IPS DF 4.7 (cell line): ENCODE results near the gene FGF2.
"Not testable (repeated sequence)": the region's sequence is repeated elsewhere in the genome, so short reads cannot be mapped to it uniquely, and the experiment has no call there.

ENCODE experiments used
- DNase-seq: peaks from one replicate; pipeline ENCODE4 v3.0.0-alpha.2; 2013; ENCODE audit warnings: low spot score; ENCODE audit errors: extremely low read depth

Gene FGF2

DNA sequence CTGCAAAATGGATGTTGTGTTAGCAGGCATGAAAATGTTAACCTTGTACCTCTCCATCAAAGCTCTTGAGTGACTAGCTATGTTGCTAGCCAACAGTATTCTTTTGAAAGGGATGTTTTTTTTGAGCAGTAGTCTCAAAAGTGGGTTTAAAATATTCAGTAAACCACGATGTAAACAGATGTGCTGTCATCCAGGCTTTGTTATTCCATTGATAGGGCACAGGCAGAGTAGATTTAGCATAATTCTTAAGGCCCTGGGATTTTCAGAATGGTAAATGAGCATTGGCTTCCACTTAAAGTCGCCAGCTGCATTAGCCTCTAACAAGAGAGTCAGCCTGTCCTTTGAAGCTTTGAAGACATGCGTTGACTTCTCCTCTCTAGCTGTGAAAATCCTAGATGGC lies 18.4 kb downstream of the FGF2 start:
- no peak for DNase-seq

DNA sequence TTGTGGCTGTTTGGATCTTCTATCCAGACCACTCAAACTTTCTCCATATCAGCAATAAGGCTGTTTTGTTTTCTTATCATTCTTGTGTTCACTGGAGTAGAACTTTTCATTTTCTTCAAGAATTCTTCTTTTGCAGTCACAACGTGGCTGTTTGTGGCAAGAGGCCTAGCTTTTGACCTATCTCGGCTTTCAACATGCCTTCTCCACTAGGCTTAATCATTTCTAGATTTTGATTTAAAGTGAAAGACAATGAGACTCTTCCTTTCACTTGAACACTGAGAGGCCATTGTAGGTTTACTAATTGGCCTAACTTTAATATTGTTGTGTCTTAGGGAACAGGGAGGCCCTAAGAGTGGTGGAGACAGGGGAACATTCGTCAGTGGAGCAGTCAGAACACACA lies 19.1 kb downstream of the FGF2 start:
- DNase-seq = no peak

DNA sequence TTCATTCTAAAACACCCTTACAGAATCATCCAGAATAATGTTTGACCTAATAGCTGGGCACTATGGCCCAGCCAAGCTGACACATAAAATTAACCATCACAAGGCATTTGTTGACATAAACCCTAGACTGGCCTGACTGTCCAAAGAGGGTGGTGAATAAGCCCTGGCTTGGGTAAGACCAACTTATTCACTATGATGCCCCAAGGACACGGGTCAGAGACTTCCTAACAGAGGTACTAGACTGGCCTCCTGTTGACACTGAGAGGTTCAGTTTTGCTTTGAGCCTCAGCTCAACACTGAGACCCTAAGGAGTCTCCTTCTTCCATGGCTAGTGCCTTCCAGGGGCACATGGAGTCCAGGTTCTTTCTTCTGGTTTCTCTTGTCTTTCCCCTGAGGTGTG lies 21.3 kb downstream of the FGF2 start:
- DNase-seq = no peak

DNA sequence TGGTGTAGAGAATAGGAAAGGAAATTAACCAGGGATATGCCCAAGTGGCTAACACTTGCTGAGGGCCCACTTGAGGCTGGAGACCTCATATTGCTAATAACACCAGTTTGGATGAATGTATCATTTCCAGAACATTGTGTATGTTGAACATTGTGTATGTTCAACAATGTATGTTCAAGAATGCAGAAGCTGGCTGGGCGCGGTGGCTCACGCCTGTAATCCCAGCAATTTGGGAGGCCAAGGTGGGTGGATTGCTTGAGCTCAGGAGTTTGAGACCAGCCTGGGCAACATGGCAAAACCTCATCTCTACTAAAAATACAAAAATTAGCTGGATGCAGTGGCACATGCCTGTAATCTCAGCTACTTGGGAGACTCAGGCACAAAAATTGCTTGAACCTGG lies 23.2 kb downstream of the FGF2 start:
- not testable (repeated sequence) for DNase-seq

DNA sequence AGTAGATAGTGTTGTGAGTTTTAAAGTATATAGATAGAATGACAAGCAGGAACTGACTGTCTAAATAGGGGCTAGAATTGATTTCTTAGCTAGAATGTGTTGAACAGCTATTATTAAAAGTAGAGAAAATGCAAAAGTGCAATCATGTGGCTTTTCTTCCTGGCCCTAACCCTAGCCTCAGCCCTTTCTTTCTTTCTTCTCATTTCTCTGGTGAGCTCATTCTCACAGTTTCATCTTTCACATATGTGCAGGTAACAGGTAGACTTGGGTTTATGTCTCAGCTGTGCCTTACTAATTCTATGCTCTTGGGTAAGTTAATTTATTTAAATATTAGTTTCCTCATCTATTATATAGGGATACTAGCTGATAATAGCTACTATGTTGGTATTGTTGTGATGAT lies 24.9 kb downstream of the FGF2 start:
- DNase-seq = no peak

DNA sequence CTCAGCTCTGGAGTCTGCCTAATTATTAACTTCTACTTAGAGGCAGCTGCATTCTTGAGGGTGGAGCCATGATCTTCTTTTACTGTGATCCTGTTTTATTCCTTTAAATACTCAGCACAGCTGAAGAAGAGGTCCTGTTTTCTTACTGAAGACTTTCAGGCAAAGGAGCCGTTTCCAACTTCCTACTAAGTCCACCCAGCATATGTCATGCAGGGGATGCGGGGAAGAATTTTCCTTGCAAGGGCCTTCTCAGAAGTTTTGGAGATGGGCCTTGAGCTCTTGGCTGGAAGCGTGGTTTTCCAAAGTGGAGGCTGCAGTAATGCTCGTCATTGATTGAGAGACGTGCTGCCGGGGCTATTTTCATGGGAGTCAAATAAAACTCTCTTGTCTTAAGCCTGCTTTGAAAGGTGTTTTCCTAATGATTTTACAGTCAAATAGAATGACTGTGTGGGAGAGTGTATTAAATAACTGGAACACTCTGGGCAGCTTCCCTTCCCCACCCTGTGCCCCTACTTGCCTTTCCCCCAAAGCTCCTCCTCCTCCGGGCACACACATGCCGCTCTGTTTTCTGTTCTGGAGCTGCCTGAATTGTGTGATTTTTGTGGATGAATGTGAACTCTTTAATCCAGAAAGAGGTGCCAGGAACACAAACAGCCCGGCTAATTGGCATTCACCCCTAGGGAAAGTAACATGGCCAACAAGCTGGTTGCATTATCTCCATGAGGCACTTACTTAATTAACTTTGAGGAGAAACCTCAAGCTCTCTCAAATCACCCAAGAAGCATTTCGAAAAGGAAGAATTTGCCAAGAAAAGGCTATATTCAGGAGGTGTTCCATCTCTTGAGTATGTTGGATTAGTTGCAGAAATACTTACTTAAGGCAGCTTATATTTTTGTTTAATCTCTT lies 28.1 kb downstream of the FGF2 start:
- no peak for DNase-seq

DNA sequence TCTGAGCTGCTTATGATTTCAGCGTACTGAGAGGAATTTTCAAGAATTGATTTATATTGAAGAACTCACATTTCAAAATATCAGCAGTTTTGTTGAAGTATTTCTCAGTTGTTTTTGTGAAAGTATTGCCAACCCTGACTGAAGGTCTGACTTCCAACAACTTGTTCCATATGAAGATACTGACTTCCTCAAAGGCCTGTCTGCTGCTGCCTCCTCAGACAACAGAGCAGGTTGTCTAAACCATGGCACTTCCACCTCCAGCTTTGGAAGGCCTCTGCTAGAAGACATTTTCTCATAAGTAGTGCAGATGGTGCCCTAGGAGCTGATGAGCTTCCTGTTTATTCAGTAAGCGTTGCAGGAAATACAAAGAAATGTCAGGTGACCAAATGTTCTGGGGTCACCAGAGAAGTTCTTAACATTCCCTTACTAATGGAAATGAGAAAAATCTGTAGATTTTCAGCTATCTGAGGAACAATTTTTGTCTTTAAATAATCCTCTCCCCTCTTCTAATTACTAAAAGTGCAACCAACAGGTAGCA lies 28.8 kb downstream of the FGF2 start:
- no peak for DNase-seq

DNA sequence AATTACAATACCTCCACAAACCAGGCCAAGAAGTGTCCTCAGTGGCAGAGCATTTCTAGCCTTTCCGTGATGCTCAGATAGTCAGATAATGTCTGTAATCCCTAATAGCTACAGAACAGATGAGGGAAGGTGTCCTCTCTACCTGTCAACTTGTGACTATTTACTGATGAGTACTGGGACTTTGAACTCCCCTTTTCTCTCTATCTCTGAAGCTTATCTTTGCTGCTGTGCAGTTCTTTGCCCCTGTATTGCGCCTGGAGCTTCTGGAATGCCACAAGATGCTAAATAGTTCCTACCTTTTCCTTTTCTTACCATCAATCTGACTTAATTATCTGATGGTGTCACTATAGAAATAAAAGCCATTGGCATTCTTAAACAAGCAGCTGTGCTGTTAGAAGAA lies 30.5 kb downstream of the FGF2 start:
- no peak for DNase-seq

DNA sequence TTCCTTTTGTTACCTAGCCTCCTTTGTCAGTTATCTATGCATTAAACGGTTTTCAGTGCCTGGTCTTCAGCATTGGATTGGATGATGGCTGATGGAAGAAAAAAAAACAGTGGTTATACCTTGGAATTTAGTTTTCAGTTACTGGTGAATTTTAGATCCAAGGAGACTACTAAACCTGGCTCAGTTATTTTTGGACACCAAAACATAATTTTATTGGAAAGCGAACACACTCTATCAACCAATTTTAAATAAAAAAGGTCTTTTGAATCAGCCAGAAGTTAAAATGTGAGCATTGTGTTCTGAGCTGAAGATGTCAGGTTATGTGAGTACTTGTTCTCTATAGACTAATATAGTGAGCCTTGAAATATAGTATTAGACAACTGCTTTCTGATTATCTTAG lies 32.1 kb downstream of the FGF2 start:
- DNase-seq = no peak

DNA sequence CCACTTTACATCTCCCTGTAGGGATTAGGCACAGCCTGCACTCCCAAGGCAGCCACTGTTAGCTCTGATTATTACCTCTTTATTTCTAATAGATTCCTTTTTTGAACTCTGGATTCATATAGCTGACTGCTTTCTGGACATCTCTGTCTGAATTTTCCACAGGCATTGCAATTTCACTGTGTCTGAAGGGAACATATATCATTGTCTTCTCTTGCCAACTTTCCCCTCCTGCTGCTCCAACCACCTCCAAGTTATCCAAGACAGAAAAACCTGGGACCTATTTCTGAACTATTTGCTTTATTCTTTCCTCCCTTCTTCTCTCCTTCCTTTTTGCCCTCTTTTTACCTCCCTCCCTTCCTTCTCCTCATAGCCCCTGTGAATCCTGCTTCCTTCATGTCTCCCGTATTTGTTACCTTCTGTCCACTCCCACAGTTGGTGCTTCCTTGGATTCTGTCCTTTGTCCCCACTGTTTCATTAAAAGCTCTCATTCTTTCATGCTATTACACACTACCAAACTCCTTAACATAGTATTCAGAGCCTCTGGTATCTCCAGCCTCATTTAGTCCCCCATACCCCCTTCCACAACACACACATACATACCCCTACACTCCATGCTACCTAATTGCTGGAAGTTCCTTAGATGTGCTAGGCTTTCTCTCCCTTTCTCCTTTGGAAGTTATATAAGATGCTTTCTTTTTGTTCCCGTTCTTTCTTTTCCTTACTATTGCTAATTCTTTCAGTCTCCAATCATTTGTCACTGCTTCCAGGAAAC lies 34.7 kb downstream of the FGF2 start:
- DNase-seq = no peak

DNA sequence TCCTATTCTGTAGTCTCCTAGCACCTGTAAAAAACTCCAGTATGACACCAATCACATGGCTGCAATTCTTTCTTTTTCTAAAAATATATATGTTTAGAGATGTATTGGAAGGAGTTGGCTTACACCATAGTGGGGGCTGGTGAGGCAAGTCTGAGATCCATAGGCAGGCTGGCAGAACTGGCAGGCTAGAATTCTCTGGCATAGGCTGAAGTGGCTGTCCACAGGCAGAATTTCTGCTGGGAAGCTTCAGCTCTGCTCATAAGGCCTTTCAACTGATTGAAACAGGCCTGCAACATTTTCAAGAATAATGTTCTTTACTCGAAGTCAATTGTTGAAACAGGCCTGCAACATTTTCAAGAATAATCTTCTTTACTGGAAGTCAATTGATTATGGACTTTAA lies 37.0 kb downstream of the FGF2 start:
- no peak for DNase-seq

DNA sequence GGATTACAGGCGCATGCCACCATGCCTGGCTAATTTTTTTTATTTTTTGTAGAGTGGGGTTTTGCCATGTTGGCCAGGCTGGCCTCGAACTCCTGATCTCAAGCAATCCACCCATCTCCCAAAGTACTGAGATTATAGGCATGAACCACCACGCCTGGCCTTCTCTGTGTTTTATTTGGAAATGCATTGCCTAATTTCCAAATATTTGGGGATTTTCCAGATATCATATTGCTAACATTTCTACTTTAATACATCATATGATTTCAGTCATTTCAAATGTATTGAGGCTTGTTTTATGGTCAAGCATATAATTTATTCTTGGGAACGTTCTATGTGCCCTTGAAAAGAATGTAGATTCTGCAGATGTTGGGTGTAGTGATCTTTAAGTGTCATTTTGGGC lies 38.8 kb downstream of the FGF2 start:
- no peak for DNase-seq

DNA sequence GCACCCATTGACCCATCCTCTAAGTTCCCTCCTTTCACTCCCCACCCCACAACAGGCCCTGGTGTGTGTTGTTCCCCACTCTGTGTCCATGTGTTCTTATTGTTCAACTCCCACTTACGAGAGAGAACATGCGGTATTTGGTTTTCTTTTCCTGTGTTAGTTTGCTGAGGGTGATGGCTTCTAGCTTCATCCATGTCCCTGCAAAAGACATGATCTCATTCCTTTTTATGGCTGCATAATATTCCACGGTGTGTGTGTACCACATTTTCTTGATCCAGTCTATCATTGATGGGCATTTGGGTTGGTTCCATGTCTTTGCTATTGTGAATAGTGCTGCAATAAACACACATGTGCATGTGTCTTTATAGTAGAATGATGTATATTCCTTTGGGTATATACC lies 41.6 kb downstream of the FGF2 start:
- not testable (repeated sequence) for DNase-seq

DNA sequence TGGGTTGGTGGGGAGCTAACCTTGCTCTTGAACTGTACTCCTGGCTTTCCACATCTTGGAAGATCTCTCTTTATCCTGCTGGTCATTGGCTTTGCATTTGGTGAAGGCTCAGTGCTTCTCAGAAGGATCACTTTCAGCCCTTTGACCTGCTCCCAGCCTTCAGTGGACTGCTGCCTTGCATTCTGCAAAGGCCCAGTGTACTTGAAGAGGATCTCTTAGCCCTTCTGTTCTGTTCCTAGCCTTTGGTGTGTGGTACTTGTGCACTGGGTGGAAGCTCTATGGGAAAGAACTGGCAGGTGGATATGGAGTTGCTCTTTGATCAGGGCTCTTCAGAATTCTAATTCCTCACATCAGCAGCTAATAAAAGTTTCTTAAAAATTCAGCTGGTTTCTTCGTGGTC lies 46.5 kb downstream of the FGF2 start:
- no peak for DNase-seq

DNA sequence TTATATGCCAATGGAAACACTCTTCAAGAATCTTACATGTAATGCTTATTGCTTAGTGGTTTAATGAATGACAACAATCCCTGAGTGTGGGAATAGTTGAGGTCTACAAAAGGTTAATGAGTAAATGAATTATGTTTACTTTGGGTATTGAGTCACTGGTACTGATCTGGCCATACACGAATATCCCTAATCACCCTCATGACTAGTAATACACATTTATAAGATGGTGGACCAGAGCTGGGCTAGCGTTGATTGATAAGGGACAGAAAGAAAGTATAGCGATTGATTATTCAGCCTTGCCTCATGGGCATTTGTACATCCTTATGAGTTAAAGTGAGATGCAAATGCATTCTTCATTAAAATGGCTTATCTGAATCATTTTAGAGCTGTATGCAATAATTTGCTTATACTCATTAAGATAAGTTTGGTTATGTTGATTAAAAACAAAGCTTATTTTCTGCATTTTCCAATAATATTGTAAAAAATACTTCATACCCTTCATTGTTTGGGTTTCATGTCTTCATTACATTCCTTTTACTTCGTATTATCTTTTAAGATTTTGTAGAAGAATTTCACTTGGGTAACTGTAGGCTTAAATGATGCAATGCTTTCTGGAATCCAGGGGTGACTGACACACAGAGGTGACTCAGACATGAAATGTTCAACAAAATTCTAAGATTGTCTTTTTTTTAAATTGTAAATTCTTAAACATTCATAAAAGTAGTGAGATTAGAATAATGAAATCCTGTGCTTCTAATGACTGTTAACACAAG lies 47.4 kb downstream of the FGF2 start:
- DNase-seq = no peak

DNA sequence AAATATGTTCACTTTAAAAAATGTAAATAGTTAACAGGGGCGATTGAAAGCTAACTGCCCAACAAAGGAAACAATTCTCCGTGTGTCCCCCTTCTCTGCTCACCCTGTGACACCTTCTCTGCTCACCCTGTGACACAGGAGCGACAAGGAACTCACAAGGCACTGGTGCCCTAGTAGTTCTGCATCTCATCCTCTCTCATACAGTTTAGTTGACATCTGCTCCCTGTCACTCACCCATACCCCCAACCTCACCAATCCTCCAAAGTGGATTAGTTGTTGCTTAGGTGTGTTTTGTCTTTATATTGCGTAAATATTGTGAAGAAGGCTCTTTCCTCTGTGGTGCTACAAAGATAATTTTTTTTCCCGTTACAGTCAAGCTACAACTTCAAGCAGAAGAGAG lies 49.3 kb downstream of the FGF2 start:
- no peak for DNase-seq

DNA sequence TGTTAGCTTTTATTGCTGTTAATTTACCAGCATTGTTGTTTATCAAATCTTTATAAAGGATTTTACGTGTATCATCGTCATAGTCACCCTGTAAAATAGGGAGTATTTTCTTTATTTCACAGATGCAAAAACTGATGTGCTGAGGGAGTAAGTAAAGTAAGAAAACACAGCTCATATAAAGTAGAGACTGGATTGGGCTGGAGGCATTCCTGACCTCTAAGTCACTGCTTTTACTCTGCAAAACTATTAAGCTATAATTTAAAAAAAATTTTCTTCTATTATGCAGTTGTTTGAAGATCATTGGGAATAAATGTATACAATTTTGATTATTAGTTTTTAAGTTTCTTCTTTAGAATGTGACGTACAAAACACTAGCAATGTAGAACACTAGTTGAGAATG lies 49.8 kb downstream of the FGF2 start:
- no peak for DNase-seq

DNA sequence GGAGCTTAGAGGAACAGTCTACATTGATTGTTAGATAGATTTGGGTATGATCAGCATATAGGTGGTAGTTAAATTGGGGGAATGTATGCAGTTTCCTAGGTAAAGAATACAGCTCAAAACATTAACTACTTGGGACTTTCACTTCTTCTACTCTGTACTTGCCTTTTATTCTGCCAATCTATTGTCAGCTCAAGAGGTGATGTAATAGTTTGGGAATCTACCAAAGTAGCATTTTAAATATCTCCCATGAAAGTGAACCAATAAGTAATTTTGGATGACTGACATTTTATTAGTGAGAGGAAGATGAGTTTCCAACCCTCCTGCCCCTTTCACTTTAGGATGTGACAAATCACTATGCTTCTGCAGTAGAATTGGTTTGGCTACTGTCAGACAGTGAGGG lies 52.4 kb downstream of the FGF2 start:
- no peak for DNase-seq

DNA sequence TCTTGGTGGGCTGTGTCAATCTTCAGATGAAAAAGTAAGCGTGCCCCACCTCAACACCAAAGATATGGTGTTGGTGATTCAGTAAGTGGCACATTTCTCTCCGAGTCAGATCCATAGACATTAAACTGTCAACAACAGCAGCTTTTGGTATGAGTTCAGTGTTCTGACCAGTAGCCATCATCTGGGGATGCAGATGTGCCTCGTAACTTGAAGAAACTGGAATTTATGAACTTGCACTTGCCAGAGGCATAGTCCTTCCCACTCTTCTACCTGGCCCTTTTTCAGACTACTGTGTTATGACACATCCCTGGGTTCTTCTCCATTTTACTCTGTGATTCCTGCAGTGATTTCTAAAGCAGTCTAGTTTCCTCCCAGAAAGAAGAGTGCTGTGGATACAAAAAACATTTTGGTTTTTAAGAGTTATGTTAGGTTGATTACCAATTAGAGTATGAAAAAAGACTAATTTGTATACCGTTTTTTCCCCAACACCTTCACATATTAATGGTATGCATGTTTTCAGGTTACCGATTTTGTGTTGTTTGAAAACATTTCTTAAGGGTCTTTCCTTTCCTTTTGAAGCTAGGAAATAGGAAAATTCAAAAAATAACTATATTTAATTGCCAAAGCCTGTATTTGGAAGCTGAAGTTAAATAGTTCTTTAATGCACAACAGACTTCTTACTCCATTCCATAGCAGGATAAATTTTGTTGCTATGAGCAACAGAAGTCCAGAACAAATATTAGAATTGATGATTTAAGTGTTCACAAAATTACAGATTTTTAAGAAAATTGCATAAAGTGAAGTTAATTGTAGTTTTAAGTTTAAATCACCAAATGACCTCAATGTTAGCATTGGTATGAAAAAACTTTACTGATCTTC lies 56.5 kb downstream of the FGF2 start:
- DNase-seq = no peak

DNA sequence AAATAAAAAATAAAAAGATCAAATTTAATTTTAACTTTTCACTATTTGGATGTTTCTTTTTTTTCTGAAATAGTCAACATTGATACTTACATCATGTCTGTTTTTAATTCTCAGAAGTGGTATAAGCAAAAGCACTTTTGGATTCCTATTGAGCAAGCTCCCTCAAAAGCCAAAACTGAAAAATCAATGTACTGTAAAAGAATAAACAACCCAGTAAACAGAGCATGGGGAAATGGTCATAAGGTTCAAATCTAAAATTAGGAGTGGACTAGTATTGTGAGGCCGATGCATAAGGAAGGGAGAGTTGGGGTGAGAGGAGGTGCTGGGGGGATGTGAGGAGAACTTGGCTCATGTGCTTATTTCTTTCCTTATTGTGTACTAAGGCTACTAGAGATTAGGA lies 57.9 kb downstream of the FGF2 start:
- no peak for DNase-seq

DNA sequence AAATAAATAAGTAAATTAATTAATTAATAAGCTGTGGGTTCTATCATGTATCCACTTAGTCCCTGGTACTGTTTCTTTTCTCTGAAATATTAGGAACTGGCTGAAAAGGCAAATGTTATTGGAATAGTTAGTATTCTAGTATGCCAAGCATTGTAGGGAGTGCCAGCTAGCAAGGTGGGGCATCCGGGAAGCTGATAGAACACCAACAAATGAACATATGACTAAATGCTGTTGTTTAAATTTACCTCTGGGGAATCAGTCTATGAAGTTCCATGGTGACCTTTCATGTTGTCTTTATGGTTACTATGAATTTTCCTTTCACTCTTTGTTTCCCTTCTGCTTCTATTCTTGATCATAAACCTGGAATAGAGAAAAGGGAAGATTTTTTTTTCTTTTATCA lies 63.1 kb downstream of the FGF2 start:
- DNase-seq = no peak
